ENCODE data around the gene KCNJ12.
"Not testable (repeated sequence)": the region's sequence is repeated elsewhere in the genome, so short reads cannot be mapped to it uniquely, and the experiment has no call there.

Gene KCNJ12

GRCh38 chr17:21400816-21401593, 24.8 kb downstream of the KCNJ12 start:
- DNase-seq (ENCODE audit: insufficient read length, low spot score) (no peak), FAIRE-seq (no peak)
- TF ChIP-seq POU2F2 (IDR thresholded peaks at IDR 0.05; ENCODE audit: low read depth, low read length) = no peak
- no peak for TF ChIP-seq POLR2AphosphoS5 (IDR thresholded peaks at IDR 0.05; ENCODE audit: low read depth, low read length)
- TF ChIP-seq TAF1 (IDR thresholded peaks at IDR 0.05; ENCODE audit: low read depth, low read length) = no peak

DNA sequence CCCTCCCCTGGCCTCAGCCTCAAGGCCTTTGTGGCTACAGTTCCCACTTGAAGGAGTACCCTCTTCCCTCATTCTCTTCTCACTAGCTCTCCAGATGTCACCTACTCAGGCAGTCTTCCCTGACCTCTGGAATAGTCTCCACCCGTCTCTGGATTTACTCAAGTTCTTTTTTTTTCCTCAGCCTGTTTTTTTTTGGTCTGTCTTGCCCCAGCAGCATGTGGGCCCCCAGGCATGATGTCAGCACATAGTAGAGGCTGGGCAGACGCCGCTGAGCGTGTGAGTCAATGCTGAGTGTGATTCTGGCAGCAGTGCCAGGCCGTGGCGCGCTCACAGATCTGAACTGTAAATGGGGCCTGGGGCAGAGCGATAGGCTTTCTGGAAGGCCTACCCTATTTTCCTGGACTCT, 26.0 kb downstream of the KCNJ12 start:
- FAIRE-seq; DNase-seq (ENCODE audit: insufficient read length, low spot score): not testable (repeated sequence)

DNA sequence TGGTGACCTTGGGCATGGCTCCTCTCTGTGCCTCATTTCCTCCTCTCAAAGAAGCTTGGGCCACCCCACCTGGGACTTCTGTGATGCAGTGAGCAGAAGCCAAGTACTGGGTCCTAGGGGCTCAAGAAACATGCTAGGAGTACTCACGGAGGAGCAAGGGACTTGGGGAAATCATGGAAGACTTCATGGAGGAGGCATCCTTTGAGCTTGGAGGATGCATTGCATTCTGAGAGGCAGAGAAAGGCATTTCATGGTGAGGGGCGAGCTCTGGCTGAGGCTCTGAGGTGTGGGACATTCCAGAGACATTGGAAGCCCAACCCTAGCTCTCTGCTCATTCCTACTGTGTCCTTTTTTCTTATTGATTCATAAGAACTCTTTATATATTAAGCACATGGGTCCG, 26.8 kb downstream of the KCNJ12 start:
- FAIRE-seq; DNase-seq (ENCODE audit: insufficient read length, low spot score): not testable (repeated sequence)

DNA sequence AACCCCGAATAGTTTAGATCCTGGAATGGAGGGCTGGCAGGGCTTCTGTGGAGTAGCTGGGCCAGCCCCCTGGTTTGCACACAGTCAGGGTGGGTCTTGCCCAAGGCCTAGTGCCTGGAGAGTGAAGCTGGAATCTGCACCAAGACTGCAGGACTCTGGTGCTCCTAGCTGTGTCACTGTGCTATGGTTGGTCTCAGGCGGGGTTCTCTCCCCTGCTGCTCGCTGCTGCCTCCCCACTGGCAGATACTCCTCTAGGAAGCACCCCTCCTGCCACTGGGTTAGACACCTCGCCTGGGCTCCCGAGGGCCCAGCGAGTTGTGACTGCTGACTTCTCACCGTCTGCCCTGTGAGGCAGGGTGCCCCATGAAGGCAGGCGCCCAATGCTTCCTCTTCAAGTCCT, 27.9 kb downstream of the KCNJ12 start:
- DNase-seq (ENCODE audit: insufficient read length, low spot score); FAIRE-seq: not testable (repeated sequence)

- not testable (repeated sequence) for FAIRE-seq; DNase-seq (ENCODE audit: insufficient read length, low spot score)
Measured at GRCh38 chr17:21404539-21404938, 28.4 kb downstream of the KCNJ12 start.

GRCh38 chr17:21404956-21405731, 29.0 kb downstream of the KCNJ12 start:
- not testable (repeated sequence) for FAIRE-seq; DNase-seq (ENCODE audit: insufficient read length, low spot score)

DNA sequence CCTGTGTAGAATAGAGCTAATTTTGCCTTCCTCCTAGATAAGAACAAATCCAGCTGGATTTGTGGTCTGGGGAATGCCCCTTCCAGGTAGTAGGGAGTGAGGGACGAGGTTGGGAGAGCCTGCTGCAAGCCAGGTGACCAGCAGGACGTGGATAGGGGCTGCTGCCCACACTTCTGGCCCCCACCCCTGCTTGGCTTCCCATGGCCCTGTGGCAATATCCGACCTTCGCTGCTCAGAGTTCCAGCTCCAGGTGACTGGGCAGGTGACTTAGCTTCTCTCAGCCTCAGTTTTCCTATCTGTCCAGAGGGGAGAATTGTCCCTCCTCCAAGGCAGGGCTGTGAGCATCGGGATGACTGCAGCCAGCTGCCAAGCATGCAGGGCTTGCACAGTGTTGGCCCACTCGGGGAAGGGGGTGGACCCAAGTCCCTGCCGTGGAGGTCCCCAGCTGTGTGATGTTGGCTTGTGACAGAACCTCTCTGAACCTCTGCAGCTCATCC, 29.8 kb downstream of the KCNJ12 start:
- not testable (repeated sequence) for FAIRE-seq

GRCh38 chr17:21406616-21407404, 30.7 kb downstream of the KCNJ12 start:
- not testable (repeated sequence) for FAIRE-seq; DNase-seq (ENCODE audit: insufficient read length, low spot score)

More for the DNA sequence above, 29.8 kb downstream of the KCNJ12 start:
- DNase-seq (ENCODE audit: insufficient read length, low spot score) = not testable (repeated sequence)

- DNase-seq (ENCODE audit: insufficient read length, low spot score) = not testable (repeated sequence)
Measured at GRCh38 chr17:21407752-21408151, 31.6 kb downstream of the KCNJ12 start.

GRCh38 chr17:21408224-21408623, 32.1 kb downstream of the KCNJ12 start:
- peak; percentile 48; the same call in 1 of the 2 replicates for TF ChIP-seq SPI1 (IDR thresholded peaks at IDR 0.05; ENCODE audit: low read depth, low read length)
- not testable (repeated sequence) for FAIRE-seq; DNase-seq (ENCODE audit: insufficient read length, low spot score)

More at GRCh38 chr17:21407752-21408151, 31.6 kb downstream of the KCNJ12 start:
- FAIRE-seq = not testable (repeated sequence)

DNA sequence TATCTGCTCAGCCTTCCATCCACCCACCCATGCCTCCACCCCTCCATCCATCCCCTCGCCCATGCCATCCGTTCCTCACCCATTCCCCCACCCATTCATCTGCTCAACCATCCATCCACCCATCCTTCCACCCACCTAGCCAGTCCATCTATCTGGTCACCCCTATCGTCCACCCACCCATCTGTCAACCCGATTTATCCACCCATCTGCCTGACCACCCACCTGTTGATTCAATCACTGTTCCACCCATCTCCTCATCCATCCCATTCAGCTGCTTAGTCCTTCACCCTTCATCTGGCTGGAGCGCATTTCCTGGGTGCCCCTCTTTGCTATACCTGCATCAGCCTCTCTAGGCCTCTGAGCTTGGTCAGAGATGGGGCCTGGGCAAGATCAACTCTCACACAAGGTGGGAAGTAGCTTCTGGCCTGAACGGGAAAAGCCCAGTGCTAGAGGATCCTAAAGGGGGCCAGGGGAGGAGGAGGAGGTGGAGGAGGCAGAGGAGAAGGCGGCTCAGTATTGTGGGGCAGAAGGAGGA, 32.7 kb downstream of the KCNJ12 start:
- not testable (repeated sequence) for DNase-seq (ENCODE audit: insufficient read length, low spot score); FAIRE-seq

DNA sequence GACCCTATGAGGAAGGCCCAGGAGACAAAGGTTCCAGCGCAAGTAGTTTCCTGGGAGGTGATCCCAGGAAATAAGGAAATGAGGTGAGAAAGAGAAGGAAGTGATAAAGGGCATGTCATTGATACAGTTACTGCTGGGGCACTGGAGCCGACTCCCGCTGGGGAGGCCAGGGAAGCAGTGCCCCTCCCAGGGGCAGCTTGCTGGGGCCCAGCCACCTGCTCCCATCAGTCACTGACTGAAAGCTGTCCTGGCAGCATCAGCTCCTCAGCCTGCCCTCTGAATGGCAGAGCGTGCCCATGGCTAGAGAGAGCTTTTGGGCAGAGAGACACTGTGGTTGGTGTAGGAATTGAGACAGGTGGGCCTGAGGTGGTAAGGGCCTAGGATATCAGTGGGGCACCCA, 33.2 kb downstream of the KCNJ12 start:
- not testable (repeated sequence) for DNase-seq (ENCODE audit: insufficient read length, low spot score); FAIRE-seq

DNA sequence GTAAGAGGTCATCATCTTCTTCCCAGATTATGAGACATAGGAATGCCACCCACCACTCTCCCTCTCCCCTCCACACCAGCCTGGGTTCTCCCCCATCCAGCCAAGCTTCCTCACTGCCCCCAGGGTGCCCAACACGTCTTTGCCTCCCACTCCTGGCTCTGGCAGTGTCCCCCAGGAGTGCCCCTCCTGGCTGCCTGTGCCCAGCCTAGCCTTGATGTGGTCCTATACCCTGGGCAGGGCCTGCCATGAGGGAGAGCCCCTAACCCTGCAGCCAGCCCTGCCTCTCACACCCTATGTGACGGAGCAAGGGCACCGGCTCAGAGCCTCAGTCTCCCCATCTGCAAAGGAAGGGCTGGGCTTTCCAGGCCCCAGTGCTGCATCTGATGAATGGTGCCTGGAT, 33.8 kb downstream of the KCNJ12 start:
- not testable (repeated sequence) for FAIRE-seq; DNase-seq (ENCODE audit: insufficient read length, low spot score)

GRCh38 chr17:21410371-21410770, 34.2 kb downstream of the KCNJ12 start:
- DNase-seq (ENCODE audit: insufficient read length, low spot score); FAIRE-seq: not testable (repeated sequence)

DNA sequence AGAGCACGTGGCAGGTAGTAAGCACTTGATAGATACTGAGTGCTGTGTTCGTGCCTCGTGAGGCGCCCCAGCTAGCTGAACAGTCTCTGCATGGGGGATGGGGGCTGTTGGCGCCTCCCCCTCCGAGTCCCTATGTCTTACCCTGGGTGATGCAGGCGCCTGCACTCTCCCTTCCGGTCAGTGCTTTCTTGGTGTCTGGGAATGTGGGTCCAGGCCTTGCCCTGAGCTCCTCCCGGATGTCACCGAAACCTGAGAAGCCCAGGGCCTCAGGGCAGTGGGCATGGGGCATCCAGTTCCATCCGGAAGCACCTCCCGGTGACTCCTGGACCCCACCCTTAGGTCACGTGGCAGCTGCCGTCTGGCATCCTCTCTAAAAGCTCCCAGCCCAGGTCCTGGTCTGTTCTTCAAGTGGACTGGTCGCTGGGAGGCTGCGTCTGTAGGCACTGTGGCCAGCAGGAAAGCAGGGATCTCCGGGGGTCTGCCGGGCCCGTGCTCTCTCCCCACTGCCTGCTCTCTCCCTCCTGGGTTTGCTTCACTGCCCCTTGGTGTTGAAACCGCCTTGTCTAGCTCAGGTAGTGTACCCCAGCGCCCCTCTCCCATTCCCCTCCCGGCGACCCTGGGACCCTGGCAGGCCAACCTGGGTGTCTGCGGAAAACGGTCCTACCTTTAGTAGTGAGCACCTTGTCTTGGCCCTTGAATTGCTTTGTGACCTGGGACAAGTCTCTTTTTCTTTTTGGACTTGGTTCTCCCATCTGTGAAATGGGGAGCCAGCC, 34.9 kb downstream of the KCNJ12 start:
- not testable (repeated sequence) for DNase-seq (ENCODE audit: insufficient read length, low spot score); FAIRE-seq

DNA sequence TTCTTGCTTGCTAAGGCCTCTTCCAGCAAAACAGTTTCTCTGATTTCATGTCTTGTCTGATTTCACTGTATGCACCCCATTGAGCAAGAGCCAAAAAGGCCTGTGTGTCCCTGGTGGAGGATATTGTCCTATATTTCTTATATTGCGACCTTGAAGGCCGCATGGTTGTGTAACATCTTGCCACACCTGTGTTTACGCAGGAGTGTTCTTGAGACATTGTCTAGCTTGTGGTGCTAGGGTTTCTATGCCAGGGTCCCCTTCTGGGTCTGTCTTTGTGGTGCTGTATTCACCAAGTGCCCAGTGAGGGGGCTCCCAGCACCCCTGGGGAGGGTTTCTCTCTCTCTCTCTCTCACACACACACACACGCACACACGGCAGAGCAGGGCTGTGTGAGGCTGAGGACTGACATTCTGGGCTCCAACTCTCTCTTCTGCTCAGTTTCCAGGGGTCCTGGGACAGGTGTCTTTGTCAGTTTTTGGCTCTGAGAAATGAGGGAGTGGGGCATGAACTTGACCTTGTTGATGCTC, 35.6 kb downstream of the KCNJ12 start:
- not testable (repeated sequence) for FAIRE-seq; DNase-seq (ENCODE audit: insufficient read length, low spot score)

DNA sequence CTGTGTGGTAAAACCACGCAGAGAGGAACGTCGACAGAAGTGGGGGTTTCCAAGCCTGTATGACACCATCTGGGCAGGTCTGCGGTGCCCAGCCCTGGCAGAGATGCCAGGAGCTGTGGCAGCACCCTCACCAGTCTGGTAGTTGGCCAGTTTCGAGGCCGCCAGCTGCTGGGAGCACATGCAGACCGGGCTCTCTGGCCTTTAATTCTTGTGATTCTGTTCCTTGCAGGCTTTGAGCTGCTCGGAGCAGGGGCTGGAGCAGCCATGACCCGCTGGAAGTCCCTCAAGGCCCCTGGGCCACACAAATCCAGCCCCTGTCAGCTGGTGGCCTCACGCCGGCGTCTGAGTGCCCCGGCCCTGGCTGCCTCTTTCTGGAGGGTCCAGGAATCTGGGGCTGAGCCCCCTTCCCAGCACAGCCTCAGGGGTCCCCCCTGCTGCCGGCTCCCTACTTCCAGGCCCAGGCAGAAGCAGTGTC, 36.1 kb downstream of the KCNJ12 start:
- FAIRE-seq; DNase-seq (ENCODE audit: insufficient read length, low spot score): not testable (repeated sequence)
